CD4-positive, alpha-beta T cell treated with Interleukin-15 for 4 hours (primary cell): ENCODE results near the gene S100A8.

Source experiments
- DNase-seq: peaks from one replicate; pipeline ENCODE4 v3.0.0-alpha.2; 2020; ENCODE audit warnings: low spot score

Gene S100A8

GRCh38 chr1:153389973-153390879 is 647 bp downstream of the S100A8 start:
- DNase-seq, result no peak

DNA sequence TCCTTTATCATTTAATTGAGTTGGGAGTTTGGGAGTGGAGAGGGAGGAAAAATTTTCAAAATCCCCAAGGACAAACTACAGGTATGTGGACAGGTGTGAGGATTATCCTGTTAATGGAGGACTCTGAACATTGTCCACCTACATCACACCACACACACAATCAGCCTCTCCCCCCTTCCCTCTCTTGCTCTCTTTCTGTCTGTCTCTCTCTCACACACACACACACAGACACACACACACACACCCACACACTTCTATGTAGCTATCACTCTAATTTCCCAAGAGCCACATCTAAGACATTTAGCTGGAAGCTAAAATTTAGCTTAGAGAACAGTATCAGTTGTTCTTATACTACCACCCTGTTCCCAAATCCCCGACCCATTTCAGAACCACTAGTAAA is 1.5 kb downstream of the S100A8 start:
- DNase-seq, result no peak

DNA sequence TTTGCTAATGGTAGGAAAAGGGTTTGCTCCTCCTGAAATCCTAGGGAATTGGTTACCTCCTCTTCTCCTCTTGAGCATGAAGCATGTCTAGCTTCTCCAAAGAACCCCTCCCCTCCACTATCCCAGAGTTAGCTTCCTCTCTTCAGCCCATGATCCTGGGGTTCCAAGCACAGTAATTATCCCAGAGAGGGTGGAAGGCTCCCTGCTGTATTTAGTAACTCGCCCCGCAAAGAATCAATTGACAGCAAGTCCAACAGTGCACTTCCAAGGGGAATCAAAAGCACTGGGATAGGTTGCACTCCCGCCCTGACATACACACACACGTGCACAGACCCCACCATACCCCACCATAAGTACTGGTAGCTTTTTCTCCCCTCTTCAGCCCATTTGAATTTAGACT is 3.1 kb downstream of the S100A8 start:
- no peak for DNase-seq

DNA sequence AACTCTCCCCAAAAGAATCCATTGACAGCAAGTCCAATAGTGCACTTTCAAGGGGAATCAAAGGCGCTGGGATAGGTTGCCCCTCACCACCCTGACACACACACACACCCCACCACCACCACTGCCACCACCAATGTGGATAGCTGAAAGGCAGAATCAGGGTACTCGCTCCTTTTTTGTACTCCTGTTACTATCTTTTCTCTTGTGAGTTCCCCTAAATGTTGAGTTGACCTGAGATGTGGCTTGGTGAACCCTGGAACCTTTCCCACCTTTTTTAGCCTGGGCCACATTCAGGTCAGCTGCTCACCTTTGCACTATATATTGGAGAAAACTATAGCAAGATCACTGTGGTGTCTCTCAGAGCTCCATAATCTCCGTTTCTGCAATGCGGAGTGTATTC is 3.9 kb downstream of the S100A8 start:
- DNase-seq, result no peak

DNA sequence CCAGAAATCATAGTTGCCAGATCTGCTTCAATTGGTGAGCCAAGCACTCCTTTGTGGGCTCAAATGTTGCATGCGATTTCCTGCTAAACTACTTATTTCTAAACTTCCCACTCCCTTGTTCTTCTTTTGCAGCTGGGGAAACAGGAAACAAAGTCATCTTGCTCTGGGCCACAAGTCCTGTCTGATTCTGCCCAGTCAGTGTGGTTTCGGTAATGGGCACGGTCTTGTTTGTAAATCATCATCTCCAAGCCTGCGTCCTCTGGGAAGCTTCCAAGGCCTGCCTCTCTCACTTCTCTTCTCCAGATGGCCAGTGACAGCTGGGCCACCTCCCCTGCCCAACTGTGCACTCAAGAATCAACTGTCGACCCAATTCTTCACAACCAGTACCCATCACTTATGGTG is 4.4 kb downstream of the S100A8 start:
- peak; percentile 2 for DNase-seq

- DNase-seq, result no peak
These were observed 5.8 kb downstream of the S100A8 start for GRCh38 chr1:153384958-153385580.

GRCh38 chr1:153380711-153381110 is 10.2 kb downstream of the S100A8 start:
- DNase-seq, result no peak

DNA sequence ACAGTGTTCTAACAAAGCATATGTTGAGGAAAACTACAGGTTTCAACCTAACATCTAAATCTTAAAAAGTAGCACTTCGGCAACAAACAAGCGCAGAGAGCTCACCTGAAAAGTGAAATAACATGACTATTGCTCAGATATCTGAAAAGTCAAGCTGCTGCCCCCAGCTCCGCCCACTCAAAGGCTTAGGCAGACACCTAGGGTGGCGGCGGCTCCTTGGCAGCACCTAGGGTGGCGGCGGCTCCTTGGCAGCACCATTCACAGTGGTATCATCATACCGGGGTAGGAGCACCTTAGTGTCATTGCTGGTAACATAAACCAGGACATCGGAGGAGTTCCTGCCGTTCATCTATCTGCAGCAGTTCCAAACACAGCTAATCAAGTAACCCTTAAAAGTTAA is 11.3 kb downstream of the S100A8 start:
- no peak for DNase-seq

DNA sequence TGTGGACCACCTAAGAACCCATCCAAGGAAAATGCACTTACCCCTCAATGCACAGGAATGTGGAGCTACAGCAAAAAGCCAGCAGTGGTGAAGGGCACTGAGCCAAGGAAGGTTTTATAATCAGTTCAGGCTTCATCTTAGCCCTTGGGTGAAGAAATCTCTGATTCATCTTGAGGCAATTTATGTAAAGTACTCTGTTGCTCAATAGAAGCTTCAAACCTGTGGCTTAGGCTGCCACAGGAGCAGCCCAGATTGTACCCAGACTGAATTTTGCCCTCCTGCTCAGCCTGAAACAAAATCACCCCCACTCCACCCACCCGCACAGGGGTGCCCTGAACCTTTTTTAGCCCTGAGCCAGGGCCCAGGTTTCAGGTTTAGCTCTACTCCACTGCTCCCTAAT is 15.4 kb downstream of the S100A8 start, which contains the start of gene S100A12:
Gene S100A12 (minus strand): TSS at position 111 of the 400 bp plus-strand sequence. CDS start 1,029 bp downstream, outside the sequence.
- no peak for DNase-seq

DNA sequence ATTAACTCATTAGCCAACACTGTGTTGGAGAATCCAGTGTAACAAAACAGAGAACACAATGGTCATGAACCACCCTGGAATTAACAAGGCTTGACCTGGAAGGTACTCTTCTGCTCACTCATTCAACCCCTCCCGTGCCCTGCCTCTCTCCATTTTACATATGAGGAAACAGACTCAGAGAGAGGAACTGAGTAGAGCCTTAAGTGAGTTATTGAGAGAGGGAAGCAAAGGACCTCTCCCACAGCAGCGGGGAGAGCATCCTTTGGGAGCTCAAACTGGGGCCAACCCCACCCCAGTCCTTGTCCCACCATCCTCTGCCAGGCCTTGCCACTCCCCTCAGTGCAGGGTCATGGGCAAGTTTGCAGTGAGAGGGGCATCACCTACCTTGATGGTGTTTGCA is 16.8 kb downstream of the S100A8 start:
- DNase-seq, result no peak

DNA sequence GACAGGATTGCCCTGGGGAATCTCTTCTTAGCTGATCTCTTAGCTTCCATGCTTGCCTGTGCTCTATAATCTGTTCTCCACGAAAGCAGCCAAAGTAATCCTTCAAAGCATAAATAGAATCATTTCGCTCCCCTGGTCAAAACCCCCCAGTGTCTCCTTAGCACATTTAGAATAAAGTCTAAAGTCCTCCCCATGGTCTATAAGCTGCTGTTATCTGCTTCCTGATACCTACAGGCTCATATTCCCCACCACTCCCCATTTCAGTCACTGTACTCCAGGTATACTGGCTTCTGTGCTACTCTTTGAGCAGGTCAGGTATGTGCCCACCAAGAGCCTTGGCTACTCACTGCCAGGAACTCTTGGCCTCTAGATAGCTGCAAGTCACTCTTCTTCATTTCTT is 18.3 kb downstream of the S100A8 start:
- no peak for DNase-seq

- DNase-seq, result no peak
These were observed 19.6 kb downstream of the S100A8 start for GRCh38 chr1:153371231-153371630.

GRCh38 chr1:153370146-153370545 is 20.7 kb downstream of the S100A8 start:
- no peak for DNase-seq

DNA sequence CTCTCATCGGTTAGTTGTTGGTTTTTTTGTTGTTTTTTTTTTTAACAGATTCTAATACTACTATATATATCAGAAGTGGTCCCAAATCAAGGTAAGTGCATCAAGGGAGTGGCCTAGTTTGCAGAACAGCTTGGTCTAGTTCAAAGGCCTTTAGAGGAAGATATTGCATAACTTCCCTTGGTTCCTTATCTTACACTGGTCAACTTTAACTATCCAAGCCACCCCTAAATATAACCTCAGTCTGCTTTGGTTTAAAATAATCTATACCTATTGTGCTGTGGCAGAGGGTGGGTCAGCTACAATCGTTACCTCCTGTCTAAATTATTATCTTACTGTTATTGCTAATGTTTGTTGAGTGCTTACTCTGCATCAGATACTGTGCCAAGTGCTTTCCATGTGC is 22.4 kb downstream of the S100A8 start:
- DNase-seq, result no peak

DNA sequence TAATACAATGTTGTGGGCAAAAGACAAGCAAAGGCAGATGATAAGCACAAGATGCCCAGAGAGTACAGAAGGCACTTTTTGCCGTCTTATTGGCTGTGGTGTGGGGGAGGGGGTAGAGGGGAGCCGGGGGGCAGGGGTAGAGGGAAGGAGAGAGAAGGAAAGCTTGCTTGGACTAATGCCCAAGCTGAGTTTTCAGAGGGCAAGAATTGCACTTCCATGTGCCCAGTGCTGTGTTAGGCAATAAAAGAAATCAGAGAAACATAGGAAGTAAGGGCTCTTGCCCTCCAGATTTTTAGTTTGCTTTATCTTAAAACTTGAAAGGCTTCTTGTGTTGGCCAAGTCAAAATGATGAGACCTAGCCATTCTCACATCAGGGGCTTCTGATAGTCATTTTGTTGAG is 23.8 kb downstream of the S100A8 start:
- no peak for DNase-seq

DNA sequence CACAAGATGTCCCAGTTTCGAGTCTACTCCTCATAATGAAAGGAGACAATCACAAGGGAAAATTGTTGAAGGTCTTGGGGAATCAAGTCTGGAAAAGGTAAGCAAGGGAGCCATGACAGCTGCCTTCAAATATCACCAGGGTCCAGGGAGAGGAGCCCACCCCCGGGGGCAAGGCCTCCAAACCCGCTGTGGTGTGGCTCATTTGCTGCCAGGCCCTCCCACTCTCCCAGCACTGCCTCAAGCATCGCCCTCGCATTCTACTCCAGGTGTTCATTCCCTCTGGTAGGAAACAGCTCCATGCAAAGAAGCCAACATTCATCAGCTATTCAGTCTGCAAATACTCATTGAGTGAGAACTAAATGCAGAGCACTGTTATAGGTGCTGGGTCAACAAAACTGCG is 24.6 kb downstream of the S100A8 start:
- DNase-seq, result no peak

- DNase-seq, result no peak
These were observed 25.2 kb downstream of the S100A8 start for GRCh38 chr1:153365696-153366095.

GRCh38 chr1:153364766-153365666 is 25.9 kb downstream of the S100A8 start:
- no peak for DNase-seq

GRCh38 chr1:153364156-153364555 is 26.7 kb downstream of the S100A8 start:
- no peak for DNase-seq

DNA sequence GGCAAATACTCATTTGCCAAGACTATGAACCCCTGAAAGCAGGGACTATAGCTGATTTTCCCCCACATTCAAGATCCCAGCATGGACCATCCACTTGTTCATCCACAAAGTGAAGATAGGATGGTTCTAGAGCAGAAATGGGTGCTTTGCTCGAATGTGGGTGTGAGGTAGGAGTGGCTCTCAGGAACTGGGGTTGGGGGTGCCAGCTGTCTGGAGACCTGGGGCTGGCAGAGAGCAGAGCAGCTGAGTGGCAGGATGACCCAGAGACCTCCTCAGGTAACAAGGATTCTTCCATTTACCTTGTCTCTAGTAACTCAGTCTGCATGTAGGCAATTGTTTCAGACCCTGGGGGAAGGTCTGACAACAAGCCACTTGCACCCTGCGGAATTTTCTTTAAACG is 27.2 kb downstream of the S100A8 start:
- DNase-seq, result no peak

DNA sequence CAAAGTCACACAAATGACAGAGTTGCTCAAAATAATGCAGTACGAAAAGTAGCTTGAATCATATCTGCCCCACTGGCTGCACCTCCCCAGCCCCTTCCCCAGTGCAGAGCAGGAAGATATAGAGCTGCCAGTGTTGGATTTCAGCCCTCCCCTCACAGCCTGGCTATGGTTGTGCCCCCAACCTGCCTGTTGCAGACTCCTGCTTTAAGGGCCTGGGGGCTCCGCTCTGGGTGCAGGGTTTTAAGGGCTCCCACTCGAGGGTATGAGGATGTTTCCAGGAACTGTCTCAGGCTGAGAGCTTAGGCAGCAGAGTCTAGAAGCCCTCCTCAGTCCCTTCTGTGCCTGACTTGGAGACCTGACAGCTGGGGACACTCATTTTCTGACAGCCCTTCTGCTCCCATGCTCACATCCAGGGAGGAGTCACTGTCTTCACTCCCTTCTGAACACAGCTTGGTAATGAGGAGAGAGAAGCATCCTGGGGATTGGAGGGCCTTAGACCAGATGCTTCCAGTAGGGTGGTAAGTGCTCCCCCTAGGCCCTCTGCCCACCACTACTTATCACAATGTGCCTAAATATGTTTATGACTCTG is 28.6 kb downstream of the S100A8 start:
- no peak for DNase-seq

- no peak for DNase-seq
These were observed 29.3 kb downstream of the S100A8 start for GRCh38 chr1:153361480-153362109.
